Osteocyte (in vitro differentiated cells): ENCODE results near the gene TEX101. TPM values are rescaled to one million over a fixed set of nuclear protein-coding genes. Genes with fewer than 3 reads are reported as not detected.

Source experiments
- DNase-seq: peaks from one replicate; pipeline ENCODE4 v3.0.0; 2021; ENCODE audit warnings: mixed read lengths; ENCODE audit not compliant: unreplicated experiment; ENCODE audit errors: extremely low spot score
- H3K27ac Mint-ChIP-seq: one replicate; pipeline ENCODE4 v1.8.0; 2021; ENCODE audit warnings: mild to moderate bottlenecking, mixed read lengths; ENCODE audit not compliant: unreplicated experiment
- H3K27me3 Mint-ChIP-seq: one replicate; pipeline ENCODE4 v1.8.0; 2021; ENCODE audit warnings: mixed read lengths; ENCODE audit not compliant: unreplicated experiment
- H3K36me3 Mint-ChIP-seq: one replicate; pipeline ENCODE4 v1.8.0; 2021; ENCODE audit warnings: mixed read lengths; ENCODE audit not compliant: unreplicated experiment
- H3K4me1 Mint-ChIP-seq: one replicate; pipeline ENCODE4 v1.8.0; 2021; ENCODE audit warnings: mixed read lengths; ENCODE audit not compliant: unreplicated experiment
- H3K4me3 Mint-ChIP-seq: one replicate; pipeline ENCODE4 v1.8.0; 2021; ENCODE audit warnings: mild to moderate bottlenecking, moderate library complexity, mixed read lengths; ENCODE audit not compliant: unreplicated experiment
- H3K9me3 Mint-ChIP-seq: one replicate; pipeline ENCODE4 v1.8.0; 2021; ENCODE audit warnings: mixed read lengths; ENCODE audit not compliant: unreplicated experiment
- total RNA-seq: library from RNA; stranded (reverse); gene quantifications from 2 replicates; pipeline ENCODE4 v1.2.1, GENCODE V29; 2021
- TF ChIP-seq, protein P1 (sequence below): fragments of 200-600 bp; sonication (generic); IDR thresholded peaks from 2 replicates; pipeline ENCODE4 v1.5.0; 2021; ENCODE audit warnings: antibody characterized with exemption, mild to moderate bottlenecking, moderate library complexity

Gene TEX101
- total RNA-seq, 1 donor from 2014 or later = not detected

DNA sequence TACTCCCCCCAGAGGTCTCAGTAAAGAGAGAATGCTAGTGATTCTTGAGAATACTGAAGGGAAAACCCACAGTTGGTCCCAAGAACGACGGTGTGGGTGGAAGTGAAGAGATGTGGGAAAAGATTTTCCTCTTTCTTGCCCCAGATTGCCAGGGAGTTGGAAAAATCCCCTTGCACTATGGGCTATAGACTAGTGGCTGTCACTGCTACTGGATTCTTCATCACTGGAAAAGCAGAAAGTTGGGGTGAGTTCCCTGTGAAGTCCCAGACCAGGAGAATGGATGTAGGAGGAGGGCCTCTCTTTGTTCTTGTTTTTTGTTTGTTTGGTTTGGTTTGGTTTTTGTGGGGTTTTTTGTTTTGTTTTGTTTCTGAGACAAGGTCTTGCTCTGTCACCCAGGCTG, 39.3 kb downstream of the TEX101 start:
- H3K4me1 Mint-ChIP-seq = no peaks in the 10 kb centered on the region
- H3K4me3 Mint-ChIP-seq = no peak overlapping the region
- no peak overlapping the region for H3K27ac Mint-ChIP-seq
- DNase-seq = no peak
- H3K36me3 Mint-ChIP-seq = no peaks in the 10 kb centered on the region
- peaks cover 6% of the 10 kb centered on the region for H3K9me3 Mint-ChIP-seq
- TF ChIP-seq, protein P1, sequence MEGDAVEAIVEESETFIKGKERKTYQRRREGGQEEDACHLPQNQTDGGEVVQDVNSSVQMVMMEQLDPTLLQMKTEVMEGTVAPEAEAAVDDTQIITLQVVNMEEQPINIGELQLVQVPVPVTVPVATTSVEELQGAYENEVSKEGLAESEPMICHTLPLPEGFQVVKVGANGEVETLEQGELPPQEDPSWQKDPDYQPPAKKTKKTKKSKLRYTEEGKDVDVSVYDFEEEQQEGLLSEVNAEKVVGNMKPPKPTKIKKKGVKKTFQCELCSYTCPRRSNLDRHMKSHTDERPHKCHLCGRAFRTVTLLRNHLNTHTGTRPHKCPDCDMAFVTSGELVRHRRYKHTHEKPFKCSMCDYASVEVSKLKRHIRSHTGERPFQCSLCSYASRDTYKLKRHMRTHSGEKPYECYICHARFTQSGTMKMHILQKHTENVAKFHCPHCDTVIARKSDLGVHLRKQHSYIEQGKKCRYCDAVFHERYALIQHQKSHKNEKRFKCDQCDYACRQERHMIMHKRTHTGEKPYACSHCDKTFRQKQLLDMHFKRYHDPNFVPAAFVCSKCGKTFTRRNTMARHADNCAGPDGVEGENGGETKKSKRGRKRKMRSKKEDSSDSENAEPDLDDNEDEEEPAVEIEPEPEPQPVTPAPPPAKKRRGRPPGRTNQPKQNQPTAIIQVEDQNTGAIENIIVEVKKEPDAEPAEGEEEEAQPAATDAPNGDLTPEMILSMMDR = no peak
- peaks cover 15% of the 10 kb centered on the region for H3K27me3 Mint-ChIP-seq

DNA sequence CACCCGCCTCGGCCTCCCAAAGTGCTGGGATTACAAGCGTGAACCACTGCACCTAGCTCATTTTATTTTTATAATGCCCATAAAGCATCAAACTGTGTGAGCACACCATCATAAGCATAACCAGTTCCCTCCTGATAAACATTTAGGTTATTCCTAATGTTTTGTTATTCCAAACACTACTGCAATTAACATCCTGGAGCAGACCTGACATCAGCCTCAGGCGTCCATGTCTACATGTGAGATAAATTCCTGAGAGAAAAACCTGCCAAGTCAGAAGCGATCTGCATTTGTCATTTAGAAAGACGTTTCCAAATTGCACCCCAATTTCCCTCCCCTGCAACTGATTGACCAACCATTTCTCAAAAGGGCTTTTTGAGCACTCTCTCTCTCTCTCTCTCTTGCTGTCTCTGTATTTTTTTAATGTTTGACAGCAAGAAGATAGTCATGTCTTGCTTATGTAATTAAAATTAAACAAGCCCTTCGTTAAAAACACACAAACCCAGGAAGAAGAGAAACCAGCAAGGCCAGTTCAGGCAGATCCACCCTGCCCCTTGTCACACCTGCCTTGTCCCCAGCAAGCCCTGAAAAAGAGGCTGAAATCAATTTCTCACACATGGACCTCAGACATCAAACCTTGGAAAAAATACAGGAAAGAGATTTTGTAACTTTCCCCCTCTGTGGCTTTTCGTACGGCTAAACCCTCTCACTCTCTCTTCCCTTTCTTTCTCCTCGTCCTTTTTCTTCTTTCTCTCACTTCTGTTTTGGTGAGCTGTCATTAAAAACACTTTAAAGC, 40.8 kb downstream of the TEX101 start:
- H3K4me1 Mint-ChIP-seq = no peaks in the 10 kb centered on the region
- no peak for DNase-seq
- H3K27ac Mint-ChIP-seq = peak overlapping the region; percentile 27
- no peaks in the 10 kb centered on the region for H3K36me3 Mint-ChIP-seq
- H3K4me3 Mint-ChIP-seq = no peak overlapping the region
- H3K9me3 Mint-ChIP-seq = peaks cover 6% of the 10 kb centered on the region
- H3K27me3 Mint-ChIP-seq = peaks cover 19% of the 10 kb centered on the region
- TF ChIP-seq, protein P1 = no peak

DNA sequence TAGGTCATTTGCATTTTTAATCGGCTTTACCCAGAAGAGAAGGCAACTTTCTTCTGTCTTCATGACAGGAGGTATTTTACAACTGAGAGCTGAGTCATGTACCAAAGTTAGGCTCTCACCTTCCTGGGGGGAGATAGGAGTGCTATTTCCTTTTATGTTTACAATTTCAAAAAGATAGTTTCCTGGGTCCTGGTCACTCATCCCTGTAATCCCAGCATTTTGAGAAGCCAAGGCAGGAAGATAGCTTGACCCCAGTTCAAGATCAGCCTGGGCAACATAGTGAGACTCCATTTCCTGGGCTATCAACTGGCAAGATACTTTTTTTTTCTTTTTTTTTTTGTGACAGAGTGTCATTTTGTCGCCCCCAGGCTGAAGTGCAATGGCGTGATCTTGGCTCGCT, 43.1 kb downstream of the TEX101 start:
- TF ChIP-seq, protein P1 = no peak
- no peak overlapping the region for H3K4me3 Mint-ChIP-seq
- no peaks in the 10 kb centered on the region for H3K4me1 Mint-ChIP-seq
- no peaks in the 10 kb centered on the region for H3K36me3 Mint-ChIP-seq
- no peak for DNase-seq
- H3K27ac Mint-ChIP-seq = no peak overlapping the region
- peaks cover 31% of the 10 kb centered on the region for H3K27me3 Mint-ChIP-seq
- peaks cover under 1% of the 10 kb centered on the region for H3K9me3 Mint-ChIP-seq

DNA sequence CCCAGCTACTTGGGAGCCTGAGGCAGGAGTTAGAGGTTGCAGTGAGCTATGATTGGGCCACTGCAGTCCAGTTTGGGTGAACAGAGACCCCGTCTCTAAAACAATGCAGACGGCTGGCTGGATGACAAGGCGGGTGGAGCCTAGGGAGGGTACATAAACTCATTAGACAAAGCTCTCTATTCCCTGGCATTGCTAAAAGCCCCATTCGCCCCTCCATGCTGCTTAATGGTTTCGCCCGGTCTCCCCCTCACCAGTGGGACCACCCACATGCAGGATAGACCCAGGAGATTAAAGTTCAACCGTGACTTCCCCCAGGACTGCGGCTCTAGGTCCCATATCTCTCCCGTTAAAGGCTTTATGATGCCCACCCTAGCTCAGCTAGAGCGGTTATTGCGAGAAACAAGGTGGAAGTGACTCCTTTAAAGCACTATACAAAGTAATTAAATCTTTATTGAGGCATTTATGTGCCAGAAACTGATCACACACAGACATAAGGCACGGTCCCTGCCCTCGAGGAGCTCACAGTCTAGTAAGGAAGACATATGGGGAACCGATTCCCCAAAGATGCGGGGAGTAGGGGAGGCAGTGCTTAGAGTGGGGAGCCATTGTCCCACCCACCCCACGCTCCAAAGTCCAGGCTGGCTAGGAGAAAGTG, 45.8 kb downstream of the TEX101 start:
- DNase-seq = no peak
- H3K4me1 Mint-ChIP-seq = peaks cover 6% of the 10 kb centered on the region
- peaks cover 30% of the 10 kb centered on the region for H3K27me3 Mint-ChIP-seq
- H3K9me3 Mint-ChIP-seq = no peaks in the 10 kb centered on the region
- TF ChIP-seq, protein P1 = no peak
- no peak overlapping the region for H3K27ac Mint-ChIP-seq
- no peak overlapping the region for H3K4me3 Mint-ChIP-seq
- no peaks in the 10 kb centered on the region for H3K36me3 Mint-ChIP-seq

DNA sequence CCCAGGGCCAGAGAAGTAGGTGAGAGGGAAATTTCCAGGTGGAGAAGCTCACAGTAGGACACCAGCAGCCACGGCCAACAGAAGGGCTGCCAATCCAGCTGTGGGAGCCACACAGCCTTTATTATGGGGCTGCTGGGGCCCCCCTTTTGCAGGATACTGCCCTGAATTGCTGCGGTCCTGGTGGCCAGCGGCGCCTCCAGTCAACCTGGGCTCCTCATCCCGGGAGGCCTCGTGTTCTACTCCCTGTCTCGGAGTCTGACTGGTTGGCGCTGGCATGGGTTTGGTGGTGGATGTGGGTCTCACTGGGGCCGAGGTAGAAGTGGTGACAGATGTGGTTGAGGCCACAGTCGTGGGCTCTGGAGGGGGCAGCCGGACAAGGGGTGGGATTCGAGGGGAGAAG, 46.6 kb downstream of the TEX101 start:
- peaks cover 32% of the 10 kb centered on the region for H3K27me3 Mint-ChIP-seq
- no peaks in the 10 kb centered on the region for H3K9me3 Mint-ChIP-seq
- TF ChIP-seq, protein P1 = no peak
- H3K4me3 Mint-ChIP-seq = no peak overlapping the region
- H3K4me1 Mint-ChIP-seq = peaks cover 6% of the 10 kb centered on the region
- no peak for DNase-seq
- H3K36me3 Mint-ChIP-seq = no peaks in the 10 kb centered on the region
- H3K27ac Mint-ChIP-seq = no peak overlapping the region
